Measurements from ENCODE around the gene PLK5.

PLK5 gene

GRCh38 chr19:1577929-1578618 is 54.2 kb downstream of the PLK5 start:
- H3K27ac ChIP-seq (ENCODE audit: low read depth, low read length, poor library complexity, severe bottlenecking) = no peak overlapping the region
- H3K4me2 ChIP-seq (ENCODE audit: low read length) = no peak overlapping the region
- no peak overlapping the region for H3K9ac ChIP-seq (ENCODE audit: low read length)
- no peaks in the 10 kb centered on the region for H3K9me3 ChIP-seq (ENCODE audit: low read length)
- no peaks in the 10 kb centered on the region for H3K4me1 ChIP-seq (ENCODE audit: insufficient read depth, low read length, severe bottlenecking)
- no peaks in the 10 kb centered on the region for H3K79me2 ChIP-seq (ENCODE audit: insufficient read depth, low read length)
- peaks cover 71% of the 10 kb centered on the region for H3K36me3 ChIP-seq (ENCODE audit: insufficient read depth, low read length)
- H4K20me1 ChIP-seq (ENCODE audit: insufficient read depth, low read length) = no peaks in the 10 kb centered on the region
- no peaks in the 10 kb centered on the region for H3F3A ChIP-seq (ENCODE audit: insufficient read depth, low read length)
- no peak overlapping the region for H3K4me3 ChIP-seq (ENCODE audit: low read depth, low read length, poor library complexity, severe bottlenecking)
- no peaks in the 10 kb centered on the region for H3K27me3 ChIP-seq (ENCODE audit: insufficient read depth, low read length)
- no peaks in the 10 kb centered on the region for H3K9me2 ChIP-seq (ENCODE audit: low read depth, low read length)
- no peak overlapping the region for H2AFZ ChIP-seq (ENCODE audit: low read length)
- TF ChIP-seq CTCF (IDR thresholded peaks at IDR 0.05; ENCODE audit: low read length) (no peak), EZH2 (IDR thresholded peaks at IDR 0.05; ENCODE audit: borderline replicate concordance, low read length) (no peak)

GRCh38 chr19:1579222-1579621 is 55.3 kb downstream of the PLK5 start:
- no peaks in the 10 kb centered on the region for H3F3A ChIP-seq (ENCODE audit: insufficient read depth, low read length)
- H3K9ac ChIP-seq (ENCODE audit: low read length) = no peak overlapping the region
- no peak overlapping the region for H3K4me2 ChIP-seq (ENCODE audit: low read length)
- H2AFZ ChIP-seq (ENCODE audit: low read length) = no peak overlapping the region
- H3K27me3 ChIP-seq (ENCODE audit: insufficient read depth, low read length) = no peaks in the 10 kb centered on the region
- no peaks in the 10 kb centered on the region for H3K79me2 ChIP-seq (ENCODE audit: insufficient read depth, low read length)
- no peak for TF ChIP-seq CTCF (IDR thresholded peaks at IDR 0.05; ENCODE audit: low read length)
- no peak for TF ChIP-seq EZH2 (IDR thresholded peaks at IDR 0.05; ENCODE audit: borderline replicate concordance, low read length)
- H3K4me1 ChIP-seq (ENCODE audit: insufficient read depth, low read length, severe bottlenecking) = no peaks in the 10 kb centered on the region
- H3K27ac ChIP-seq (ENCODE audit: low read depth, low read length, poor library complexity, severe bottlenecking) = no peak overlapping the region
- H3K36me3 ChIP-seq (ENCODE audit: insufficient read depth, low read length) = peaks cover 82% of the 10 kb centered on the region
- no peaks in the 10 kb centered on the region for H3K9me3 ChIP-seq (ENCODE audit: low read length)
- H3K4me3 ChIP-seq (ENCODE audit: low read depth, low read length, poor library complexity, severe bottlenecking) = no peak overlapping the region
- H3K9me2 ChIP-seq (ENCODE audit: low read depth, low read length) = no peaks in the 10 kb centered on the region
- no peaks in the 10 kb centered on the region for H4K20me1 ChIP-seq (ENCODE audit: insufficient read depth, low read length)

GRCh38 chr19:1580382-1580781 is 56.5 kb downstream of the PLK5 start:
- Histone ChIP-seq H3K9me3 (ENCODE audit: low read length) (no peaks in the 10 kb centered on the region), H3K4me3 (ENCODE audit: low read depth, low read length, poor library complexity, severe bottlenecking) (no peak overlapping the region), H3K9me2 (ENCODE audit: low read depth, low read length) (no peaks in the 10 kb centered on the region), H3K9ac (ENCODE audit: low read length) (no peak overlapping the region), H3K27me3 (ENCODE audit: insufficient read depth, low read length) (no peaks in the 10 kb centered on the region), H3K4me1 (ENCODE audit: insufficient read depth, low read length, severe bottlenecking) (no peaks in the 10 kb centered on the region), H3K36me3 (ENCODE audit: insufficient read depth, low read length) (peaks cover 92% of the 10 kb centered on the region), H4K20me1 (ENCODE audit: insufficient read depth, low read length) (no peaks in the 10 kb centered on the region), H3F3A (ENCODE audit: insufficient read depth, low read length) (no peaks in the 10 kb centered on the region), H2AFZ (ENCODE audit: low read length) (no peak overlapping the region), H3K79me2 (ENCODE audit: insufficient read depth, low read length) (0 out of 2 replicates have a peak, but pooled peaks cover under 1% of the 10 kb centered on the region), H3K27ac (ENCODE audit: low read depth, low read length, poor library complexity, severe bottlenecking) (no peak overlapping the region), H3K4me2 (ENCODE audit: low read length) (no peak overlapping the region)
- no peak for TF ChIP-seq EZH2 (IDR thresholded peaks at IDR 0.05; ENCODE audit: borderline replicate concordance, low read length)
- TF ChIP-seq CTCF (IDR thresholded peaks at IDR 0.05; ENCODE audit: low read length) = no peak

Measured in OCI-LY1 (cell line).